Measurements from ENCODE around the gene STK25. TPM values are rescaled to one million over a fixed set of nuclear protein-coding genes. Genes with fewer than 3 reads are reported as not detected.

Gene STK25
- total RNA-seq, 1 donor from 2014 or later = 198 TPM

GRCh38 chr2:241503776-241504392 is 4.5 kb downstream of the STK25 start:
- no peaks in the 10 kb centered on the region for H3K36me3 Mint-ChIP-seq
- H3K9me3 Mint-ChIP-seq = no peaks in the 10 kb centered on the region
- no peak for DNase-seq (ENCODE audit: extremely low spot score, unreplicated experiment)
- TF ChIP-seq, protein P1, sequence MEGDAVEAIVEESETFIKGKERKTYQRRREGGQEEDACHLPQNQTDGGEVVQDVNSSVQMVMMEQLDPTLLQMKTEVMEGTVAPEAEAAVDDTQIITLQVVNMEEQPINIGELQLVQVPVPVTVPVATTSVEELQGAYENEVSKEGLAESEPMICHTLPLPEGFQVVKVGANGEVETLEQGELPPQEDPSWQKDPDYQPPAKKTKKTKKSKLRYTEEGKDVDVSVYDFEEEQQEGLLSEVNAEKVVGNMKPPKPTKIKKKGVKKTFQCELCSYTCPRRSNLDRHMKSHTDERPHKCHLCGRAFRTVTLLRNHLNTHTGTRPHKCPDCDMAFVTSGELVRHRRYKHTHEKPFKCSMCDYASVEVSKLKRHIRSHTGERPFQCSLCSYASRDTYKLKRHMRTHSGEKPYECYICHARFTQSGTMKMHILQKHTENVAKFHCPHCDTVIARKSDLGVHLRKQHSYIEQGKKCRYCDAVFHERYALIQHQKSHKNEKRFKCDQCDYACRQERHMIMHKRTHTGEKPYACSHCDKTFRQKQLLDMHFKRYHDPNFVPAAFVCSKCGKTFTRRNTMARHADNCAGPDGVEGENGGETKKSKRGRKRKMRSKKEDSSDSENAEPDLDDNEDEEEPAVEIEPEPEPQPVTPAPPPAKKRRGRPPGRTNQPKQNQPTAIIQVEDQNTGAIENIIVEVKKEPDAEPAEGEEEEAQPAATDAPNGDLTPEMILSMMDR (conservative IDR thresholded peaks at IDR 0.05) = no peak
- no peak overlapping the region for H3K4me3 Mint-ChIP-seq
- H3K27me3 Mint-ChIP-seq = no peaks in the 10 kb centered on the region
- H3K4me1 Mint-ChIP-seq (ENCODE audit: unreplicated experiment) = peaks cover 6% of the 10 kb centered on the region
- H3K27ac Mint-ChIP-seq = no peak overlapping the region

GRCh38 chr2:241502281-241502680 is 6.1 kb downstream of the STK25 start:
- H3K36me3 Mint-ChIP-seq = no peaks in the 10 kb centered on the region
- no peak for DNase-seq (ENCODE audit: extremely low spot score, unreplicated experiment)
- no peak overlapping the region for H3K27ac Mint-ChIP-seq
- TF ChIP-seq, protein P1 (conservative IDR thresholded peaks at IDR 0.05) = no peak
- H3K4me1 Mint-ChIP-seq (ENCODE audit: unreplicated experiment) = peaks cover 6% of the 10 kb centered on the region
- no peaks in the 10 kb centered on the region for H3K9me3 Mint-ChIP-seq
- H3K27me3 Mint-ChIP-seq = no peaks in the 10 kb centered on the region
- H3K4me3 Mint-ChIP-seq = no peak overlapping the region

GRCh38 chr2:241501551-241501950 is 6.8 kb downstream of the STK25 start:
- H3K9me3 Mint-ChIP-seq = no peaks in the 10 kb centered on the region
- no peaks in the 10 kb centered on the region for H3K36me3 Mint-ChIP-seq
- no peak overlapping the region for H3K27ac Mint-ChIP-seq
- no peaks in the 10 kb centered on the region for H3K4me1 Mint-ChIP-seq (ENCODE audit: unreplicated experiment)
- no peaks in the 10 kb centered on the region for H3K27me3 Mint-ChIP-seq
- no peak for DNase-seq (ENCODE audit: extremely low spot score, unreplicated experiment)
- TF ChIP-seq, protein P1 (conservative IDR thresholded peaks at IDR 0.05) = no peak
- no peak overlapping the region for H3K4me3 Mint-ChIP-seq

- Mint-ChIP-seq H3K4me3 (no peak overlapping the region), H3K27me3 (no peaks in the 10 kb centered on the region), H3K4me1 (ENCODE audit: unreplicated experiment) (no peaks in the 10 kb centered on the region), H3K27ac (no peak overlapping the region), H3K9me3 (no peaks in the 10 kb centered on the region), H3K36me3 (no peaks in the 10 kb centered on the region)
- TF ChIP-seq, protein P1 (conservative IDR thresholded peaks at IDR 0.05) = no peak
- no peak for DNase-seq (ENCODE audit: extremely low spot score, unreplicated experiment)
Measured at GRCh38 chr2:241501099-241501541, 7.3 kb downstream of the STK25 start.

DNA sequence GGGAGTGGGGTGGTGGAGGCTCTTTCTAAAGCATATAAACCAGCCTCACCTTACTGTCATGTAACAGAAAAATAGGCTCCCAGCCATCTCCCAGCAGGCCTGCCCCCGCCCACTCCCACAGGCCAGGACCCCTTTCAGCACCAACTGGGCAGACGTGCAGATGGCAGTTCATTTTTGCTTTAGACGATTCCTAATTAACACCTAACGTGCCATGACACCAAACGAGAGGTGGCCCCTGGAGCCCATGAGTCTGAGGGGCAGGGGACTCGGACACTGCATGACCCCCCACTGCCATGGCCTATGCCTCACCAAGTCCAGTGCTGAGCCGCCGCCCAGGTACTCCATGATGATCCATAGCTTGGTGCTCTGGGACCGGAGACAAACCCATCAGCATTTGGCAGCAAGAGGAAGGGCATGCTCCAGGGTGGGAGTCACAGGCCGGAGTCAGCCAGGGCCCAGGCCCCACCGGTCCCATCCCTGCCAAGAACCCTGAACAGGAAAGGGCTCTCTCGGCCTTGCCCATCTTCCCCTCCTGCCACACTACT is 7.9 kb downstream of the STK25 start:
- H3K27ac Mint-ChIP-seq = no peak overlapping the region
- H3K4me1 Mint-ChIP-seq (ENCODE audit: unreplicated experiment) = no peaks in the 10 kb centered on the region
- H3K9me3 Mint-ChIP-seq = no peaks in the 10 kb centered on the region
- no peaks in the 10 kb centered on the region for H3K27me3 Mint-ChIP-seq
- H3K36me3 Mint-ChIP-seq = no peaks in the 10 kb centered on the region
- DNase-seq (ENCODE audit: extremely low spot score, unreplicated experiment) = no peak
- TF ChIP-seq, protein P1 (conservative IDR thresholded peaks at IDR 0.05) = no peak
- no peak overlapping the region for H3K4me3 Mint-ChIP-seq

Measured in type B pancreatic cell (in vitro differentiated cells).